Karpas-422 (cell line): ENCODE measurements around the gene MAP3K6. TPM values are rescaled to one million over a fixed set of nuclear protein-coding genes. Genes with fewer than 3 reads are reported as not detected.

Experiments used
- DNase-seq: peaks from one replicate; pipeline ENCODE4 v3.0.0-alpha.2; 2015
- H2AFZ ChIP-seq: fragments of 200-600 bp; sonication (generic); 2 replicates; pipeline ENCODE4 v1.6.1; 2014; ENCODE audit warnings: antibody characterized with exemption, low read length, mixed read lengths
- H3K27ac ChIP-seq: fragments of 200-600 bp; sonication (generic); 2 replicates; pipeline ENCODE4 v1.5.1; 2014; ENCODE audit warnings: mild to moderate bottlenecking, low read length, moderate library complexity
- H3K27me3 ChIP-seq: fragments of 200-600 bp; sonication (generic); 2 replicates; pipeline ENCODE4 v1.6.1; 2014; ENCODE audit warnings: low read length, mixed read lengths
- H3K36me3 ChIP-seq: fragments of 200-600 bp; sonication (generic); 2 replicates; pipeline ENCODE4 v1.6.1; 2014; ENCODE audit warnings: low read length, mixed read lengths; ENCODE audit not compliant: insufficient read depth
- H3K4me1 ChIP-seq: fragments of 200-600 bp; sonication (generic); 2 replicates; pipeline ENCODE4 v1.6.1; 2014; ENCODE audit warnings: mild to moderate bottlenecking, low read length, mixed read lengths
- H3K4me2 ChIP-seq: fragments of 200-600 bp; sonication (generic); 2 replicates; pipeline ENCODE4 v1.6.1; 2014; ENCODE audit warnings: low read length, low read depth, mild to moderate bottlenecking; ENCODE audit not compliant: poor library complexity, severe bottlenecking
- H3K4me3 ChIP-seq: fragments of 200-600 bp; sonication (generic); 2 replicates; pipeline ENCODE4 v1.5.1; 2014; ENCODE audit warnings: mild to moderate bottlenecking, antibody characterized with exemption, low read length, mixed read lengths
- H3K79me2 ChIP-seq: fragments of 200-600 bp; sonication (generic); 2 replicates; pipeline ENCODE4 v1.6.1; 2014; ENCODE audit warnings: mild to moderate bottlenecking, low read length, mixed read lengths
- H3K9ac ChIP-seq: fragments of 200-600 bp; sonication (generic); 2 replicates; pipeline ENCODE4 v1.6.0; 2014; ENCODE audit warnings: low read length
- H3K9me2 ChIP-seq: fragments of 200-600 bp; sonication (generic), shearing (Covaris generic); replicated peaks from 2 replicates; pipeline ENCODE4 v1.6.0; 2014; ENCODE audit warnings: mild to moderate bottlenecking, low read length, moderate library complexity; ENCODE audit not compliant: insufficient read depth
- H3K9me3 ChIP-seq: fragments of 300-700, 200-600 bp; sonication (generic); 2 replicates; pipeline ENCODE4 v1.6.1; 2014; ENCODE audit warnings: low read length, mixed read lengths
- H4K20me1 ChIP-seq: fragments of 200-600 bp; sonication (generic); 2 replicates; pipeline ENCODE4 v1.6.1; 2014; ENCODE audit warnings: mild to moderate bottlenecking, antibody characterized with exemption, low read length, low read depth; ENCODE audit not compliant: insufficient read depth
- total RNA-seq: library from RNA; depleted of rRNA; stranded (reverse); fragments of >200 nt; shearing (Covaris generic); gene quantifications from 2 replicates; pipeline ENCODE4 v1.2.3, GENCODE V29; 2014; ENCODE audit warnings: low replicate concordance

Gene MAP3K6
- total RNA-seq, 1 experiment from 2014 or later: 3.0 TPM

- no peaks in the 10 kb centered on the region for H3K4me1 ChIP-seq
- no peak overlapping the region for H3K9ac ChIP-seq
- no peak overlapping the region for H3K27ac ChIP-seq
- no peak overlapping the region for H3K4me3 ChIP-seq
- no peak overlapping the region for H2AFZ ChIP-seq
- no peak for DNase-seq
- no peaks in the 10 kb centered on the region for H3K27me3 ChIP-seq
- peaks cover 14% of the 10 kb centered on the region for H3K79me2 ChIP-seq
- no peaks in the 10 kb centered on the region for H3K9me3 ChIP-seq
- H3K9me2 ChIP-seq: no peaks in the 10 kb centered on the region
- no peak overlapping the region for H3K4me2 ChIP-seq
- no peaks in the 10 kb centered on the region for H4K20me1 ChIP-seq
- H3K36me3 ChIP-seq: peaks cover 18% of the 10 kb centered on the region
Observed at GRCh38 chr1:27333717-27334279, 33.0 kb downstream of the MAP3K6 start.

GRCh38 chr1:27332536-27333281 lies 34.1 kb downstream of the MAP3K6 start:
- Histone ChIP-seq H2AFZ (no peak overlapping the region), H3K79me2 (peaks cover 25% of the 10 kb centered on the region), H3K27ac (no peak overlapping the region), H4K20me1 (no peaks in the 10 kb centered on the region; the same call in 1 of the 2 replicates), H3K9me2 (no peaks in the 10 kb centered on the region), H3K9me3 (no peaks in the 10 kb centered on the region), H3K4me1 (no peaks in the 10 kb centered on the region), H3K4me2 (no peak overlapping the region), H3K27me3 (no peaks in the 10 kb centered on the region), H3K4me3 (no peak overlapping the region), H3K9ac (no peak overlapping the region), H3K36me3 (peaks cover 23% of the 10 kb centered on the region)
- peak; percentile 77 for DNase-seq

DNA sequence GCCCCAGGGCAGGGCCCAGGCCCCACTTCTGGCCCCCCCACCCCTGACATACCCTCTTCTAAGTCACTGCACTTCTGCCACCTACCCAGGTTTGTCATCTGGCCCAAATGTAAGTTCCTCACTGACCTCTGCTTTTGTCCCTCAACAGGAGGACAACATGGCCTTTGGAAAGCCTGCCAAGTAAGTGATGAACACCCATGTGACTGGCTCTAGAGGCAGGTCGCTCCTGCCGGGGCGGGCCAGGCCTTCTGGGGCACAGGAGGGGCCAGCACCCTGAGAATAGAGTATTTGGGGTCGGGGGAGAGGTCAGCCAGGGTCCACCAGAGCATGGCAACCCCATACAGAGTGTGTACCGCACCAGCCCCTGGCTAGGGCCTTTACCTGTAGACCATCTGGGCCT lies 34.8 kb downstream of the MAP3K6 start:
- H3K4me1 ChIP-seq: no peaks in the 10 kb centered on the region
- DNase-seq: no peak
- peaks cover 32% of the 10 kb centered on the region for H3K79me2 ChIP-seq
- no peak overlapping the region for H3K4me2 ChIP-seq
- H2AFZ ChIP-seq: no peak overlapping the region
- H3K27ac ChIP-seq: no peak overlapping the region
- no peak overlapping the region for H3K4me3 ChIP-seq
- H3K9me3 ChIP-seq: no peaks in the 10 kb centered on the region
- no peaks in the 10 kb centered on the region for H3K9me2 ChIP-seq
- no peaks in the 10 kb centered on the region; the same call in 1 of the 2 replicates for H4K20me1 ChIP-seq
- no peaks in the 10 kb centered on the region for H3K27me3 ChIP-seq
- H3K9ac ChIP-seq: no peak overlapping the region
- H3K36me3 ChIP-seq: peaks cover 26% of the 10 kb centered on the region

- H4K20me1 ChIP-seq: no peaks in the 10 kb centered on the region; the same call in 1 of the 2 replicates
- H3K4me2 ChIP-seq: no peak overlapping the region
- no peak overlapping the region for H3K4me3 ChIP-seq
- H3K27me3 ChIP-seq: no peaks in the 10 kb centered on the region
- no peak overlapping the region for H3K27ac ChIP-seq
- no peak overlapping the region for H3K9ac ChIP-seq
- no peaks in the 10 kb centered on the region for H3K4me1 ChIP-seq
- peaks cover 29% of the 10 kb centered on the region for H3K36me3 ChIP-seq
- H3K79me2 ChIP-seq: peaks cover 37% of the 10 kb centered on the region
- no peaks in the 10 kb centered on the region for H3K9me3 ChIP-seq
- DNase-seq: no peak
- H2AFZ ChIP-seq: no peak overlapping the region
- no peaks in the 10 kb centered on the region for H3K9me2 ChIP-seq
Observed at GRCh38 chr1:27331426-27331825, 35.3 kb downstream of the MAP3K6 start.

DNA sequence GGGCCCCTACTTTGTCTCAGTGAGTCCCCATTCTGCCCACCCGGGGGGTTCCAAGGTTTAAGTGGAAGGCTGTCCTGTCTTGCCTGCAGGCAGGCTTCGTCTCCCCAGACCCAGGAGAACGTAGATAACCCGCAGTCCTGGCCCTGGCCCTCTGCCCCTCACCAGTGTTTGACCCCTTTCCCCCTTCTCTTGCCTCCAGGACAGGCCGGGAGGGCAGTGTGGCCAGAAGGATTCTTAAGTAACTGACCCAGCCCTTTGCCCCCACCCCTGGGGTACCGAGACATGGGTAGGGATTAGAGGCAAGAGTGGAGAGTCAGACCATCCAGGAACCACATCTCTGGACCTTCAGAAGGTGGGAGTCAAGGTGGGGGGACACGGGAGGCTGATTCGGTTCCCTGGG lies 36.0 kb downstream of the MAP3K6 start:
- no peak overlapping the region for H3K27ac ChIP-seq
- H4K20me1 ChIP-seq: no peaks in the 10 kb centered on the region; the same call in 1 of the 2 replicates
- peaks cover 43% of the 10 kb centered on the region for H3K79me2 ChIP-seq
- no peaks in the 10 kb centered on the region for H3K9me2 ChIP-seq
- no peaks in the 10 kb centered on the region for H3K4me1 ChIP-seq
- H3K9ac ChIP-seq: no peak overlapping the region
- H3K27me3 ChIP-seq: no peaks in the 10 kb centered on the region
- no peak overlapping the region for H2AFZ ChIP-seq
- no peak overlapping the region for H3K4me3 ChIP-seq
- H3K4me2 ChIP-seq: no peak overlapping the region
- peaks cover 34% of the 10 kb centered on the region; the same call in 1 of the 2 replicates for H3K36me3 ChIP-seq
- DNase-seq: no peak
- H3K9me3 ChIP-seq: no peaks in the 10 kb centered on the region

GRCh38 chr1:27327964-27328363 lies 38.8 kb downstream of the MAP3K6 start:
- Histone ChIP-seq H3K36me3 (peaks cover 41% of the 10 kb centered on the region; the same call in 1 of the 2 replicates), H3K4me1 (peaks cover 10% of the 10 kb centered on the region), H3K9me3 (no peaks in the 10 kb centered on the region), H3K27me3 (no peaks in the 10 kb centered on the region), H2AFZ (no peak overlapping the region), H3K4me3 (no peak overlapping the region), H3K4me2 (no peak overlapping the region), H3K27ac (no peak overlapping the region), H3K79me2 (peaks cover 71% of the 10 kb centered on the region), H4K20me1 (no peaks in the 10 kb centered on the region; the same call in 1 of the 2 replicates), H3K9ac (no peak overlapping the region), H3K9me2 (no peaks in the 10 kb centered on the region)
- DNase-seq: no peak

DNA sequence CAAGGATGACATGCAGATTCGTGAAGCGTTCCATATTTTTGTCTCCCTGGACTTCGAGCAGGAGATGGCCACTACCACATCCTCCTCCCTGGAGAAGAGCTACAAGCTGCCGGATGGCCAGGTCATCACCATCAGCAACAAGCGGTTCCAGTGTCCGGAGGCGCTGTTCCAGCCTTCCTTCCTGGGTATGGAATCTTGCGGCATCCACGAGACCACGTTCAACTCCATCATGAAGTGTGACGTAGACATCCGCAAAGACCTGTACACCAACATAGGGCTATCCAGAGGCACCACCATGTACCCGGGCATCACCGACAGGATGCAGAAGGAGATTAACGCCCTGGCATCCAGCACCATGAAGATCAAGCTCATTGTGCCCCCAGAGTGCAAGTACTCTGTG lies 41.5 kb downstream of the MAP3K6 start:
- no peak overlapping the region for H3K4me3 ChIP-seq
- H2AFZ ChIP-seq: no peak overlapping the region
- no peak for DNase-seq
- H3K27me3 ChIP-seq: no peaks in the 10 kb centered on the region
- H3K4me1 ChIP-seq: peaks cover 21% of the 10 kb centered on the region
- no peaks in the 10 kb centered on the region for H3K9me2 ChIP-seq
- peaks cover 73% of the 10 kb centered on the region for H3K79me2 ChIP-seq
- H4K20me1 ChIP-seq: no peaks in the 10 kb centered on the region; the same call in 1 of the 2 replicates
- H3K9ac ChIP-seq: no peak overlapping the region
- no peak overlapping the region for H3K27ac ChIP-seq
- no peaks in the 10 kb centered on the region for H3K9me3 ChIP-seq
- H3K4me2 ChIP-seq: no peak overlapping the region
- peaks cover 35% of the 10 kb centered on the region; the same call in 1 of the 2 replicates for H3K36me3 ChIP-seq

DNA sequence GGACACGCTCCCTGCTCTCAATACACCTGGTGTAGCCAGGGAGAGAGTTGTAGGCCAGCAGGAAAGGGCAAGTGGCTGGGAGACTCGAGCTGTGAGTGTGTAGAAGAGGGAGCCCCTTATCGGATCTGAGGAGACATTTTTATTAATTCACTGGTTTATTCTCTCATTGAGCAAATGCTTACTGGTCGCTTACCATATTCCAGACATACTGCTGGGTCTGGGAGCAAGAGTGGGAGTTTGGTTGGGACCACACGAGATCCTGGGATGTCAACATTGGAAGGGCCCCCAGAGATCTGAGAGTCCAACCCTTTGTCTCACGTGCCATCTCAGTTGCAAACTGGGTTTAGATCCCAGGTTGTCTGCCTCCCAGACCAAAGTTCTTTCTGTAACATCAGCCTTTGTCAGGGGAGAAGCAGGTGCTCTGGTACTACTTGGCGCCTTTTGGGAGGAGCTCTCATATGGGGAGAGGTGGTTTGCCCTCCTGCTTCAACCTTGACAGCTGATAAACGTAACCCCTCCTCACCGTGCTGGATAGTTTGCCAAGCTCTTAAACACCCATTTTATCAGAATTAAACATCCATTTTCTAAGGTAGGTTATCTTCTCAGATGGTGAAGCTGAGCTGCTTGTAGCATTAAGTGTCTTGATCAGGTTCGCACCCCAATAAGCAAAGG lies 44.1 kb downstream of the MAP3K6 start:
- DNase-seq: no peak
- H3K79me2 ChIP-seq: peaks cover 56% of the 10 kb centered on the region
- H3K4me2 ChIP-seq: peak overlapping the region; percentile 100
- peaks cover 21% of the 10 kb centered on the region for H3K4me1 ChIP-seq
- H3K9ac ChIP-seq: peak overlapping the region; percentile 98
- peak overlapping the region; percentile 73 for H3K27ac ChIP-seq
- H3K36me3 ChIP-seq: peaks cover 25% of the 10 kb centered on the region; the same call in 1 of the 2 replicates
- peak overlapping the region; percentile 52; the same call in 1 of the 2 replicates for H2AFZ ChIP-seq
- H3K27me3 ChIP-seq: no peaks in the 10 kb centered on the region
- peak overlapping the region; percentile 96 for H3K4me3 ChIP-seq
- no peaks in the 10 kb centered on the region for H3K9me3 ChIP-seq
- no peaks in the 10 kb centered on the region for H4K20me1 ChIP-seq
- H3K9me2 ChIP-seq: no peaks in the 10 kb centered on the region
